ENCODE measurements around the gene ATP10A.

GRCh38 chr15:25850154-25851111, 12.7 kb downstream of the ATP10A start:
- no peak for TF ChIP-seq POLR2AphosphoS5 (IDR thresholded peaks at IDR 0.05)
- TF ChIP-seq CTCF (IDR thresholded peaks at IDR 0.05) = no peak
